Immature natural killer cell (primary cell): ENCODE data around the gene MT1B. TPM values are rescaled to one million over a fixed set of nuclear protein-coding genes. Genes with fewer than 3 reads are reported as not detected.
"Not testable (repeated sequence)": the region's sequence is repeated elsewhere in the genome, so short reads cannot be mapped to it uniquely, and the experiment has no call there.

Experiments used
- DNase-seq, 3 donors: peaks; one replicate each; pipeline ENCODE4 v3.0.0; 2022; ENCODE audit warnings: mixed read lengths in 1 of 3
- H3K27ac Mint-ChIP-seq, 6 donors: one replicate each; pipeline ENCODE4 v1.8.0; 2020; ENCODE audit warnings: mixed read lengths in 6 of 6, mild to moderate bottlenecking in 5 of 6, inconsistent platforms in 4 of 6, moderate library complexity in 3 of 6
- H3K27me3 Mint-ChIP-seq, 3 donors: one replicate each; pipeline ENCODE4 v1.8.0; 2020 to 2021; ENCODE audit warnings: low read depth in 3 of 3, mild to moderate bottlenecking in 3 of 3, mixed read lengths in 3 of 3, moderate library complexity in 3 of 3, inconsistent platforms in 1 of 3
- H3K36me3 Mint-ChIP-seq, 3 donors: one replicate each; pipeline ENCODE4 v1.8.0; 2020; ENCODE audit warnings: mixed read lengths in 3 of 3, inconsistent platforms in 2 of 3, mild to moderate bottlenecking in 2 of 3
- H3K4me1 Mint-ChIP-seq, 2 donors: one replicate each; pipeline ENCODE4 v1.8.0; 2020; ENCODE audit warnings: inconsistent platforms in 2 of 2, mild to moderate bottlenecking in 2 of 2, mixed read lengths in 2 of 2, moderate library complexity in 1 of 2
- H3K4me3 Mint-ChIP-seq, 5 donors: one replicate each; pipeline ENCODE4 v1.8.0; 2020; ENCODE audit warnings: mild to moderate bottlenecking in 5 of 5, mixed read lengths in 5 of 5, inconsistent platforms in 3 of 5, moderate library complexity in 3 of 5
- H3K9me3 Mint-ChIP-seq, 6 donors: one replicate each; pipeline ENCODE4 v1.8.0; 2020; ENCODE audit warnings: mild to moderate bottlenecking in 6 of 6, mixed read lengths in 6 of 6, inconsistent platforms in 4 of 6, moderate library complexity in 3 of 6
- polyA plus RNA-seq, 3 donors: library from polyadenylated mRNA; unstranded; fragments of 300-500 nt; fragmentation: Illumina TruSeq; gene quantifications; one replicate each; pipeline ENCODE4 v1.2.3, GENCODE V29; 2021

The MT1B gene
- polyA plus RNA-seq, 3 donors from 2014 or later, result not detected

- H3K4me1 Mint-ChIP-seq, result peaks cover 0 to 8% of the 10 kb centered on the region in 2 donors
- H3K27ac Mint-ChIP-seq, result no peak overlapping the region
- DNase-seq, result no peak
- peaks cover 28 to 36% (median 28%) of the 10 kb centered on the region in 3 donors for H3K27me3 Mint-ChIP-seq
- H3K4me3 Mint-ChIP-seq, result no peak overlapping the region
- H3K9me3 Mint-ChIP-seq, result no peaks in the 10 kb centered on the region
- H3K36me3 Mint-ChIP-seq, result peaks cover 0 to 4% (median 0%) of the 10 kb centered on the region in 3 donors
Observed at GRCh38 chr16:56669840-56670619, 18.3 kb downstream of the MT1B start.

- no peak overlapping the region for H3K27ac Mint-ChIP-seq
- H3K27me3 Mint-ChIP-seq, result peaks cover 31 to 35% (median 32%) of the 10 kb centered on the region in 3 donors
Observed at GRCh38 chr16:56670620-56670934, 18.9 kb downstream of the MT1B start.

GRCh38 chr16:56671691-56672090 is 20.0 kb downstream of the MT1B start:
- Mint-ChIP-seq H3K4me1 (peaks cover 13 to 16% of the 10 kb centered on the region in 2 donors), H3K27me3 (peaks cover 30 to 32% (median 30%) of the 10 kb centered on the region in 3 donors)
- not testable (repeated sequence) for H3K36me3 Mint-ChIP-seq, H3K9me3 Mint-ChIP-seq, DNase-seq, H3K27ac Mint-ChIP-seq, H3K4me3 Mint-ChIP-seq

More at GRCh38 chr16:56670620-56670934, 18.9 kb downstream of the MT1B start:
- Mint-ChIP-seq H3K36me3 (peaks cover 0 to 1% (median 0%) of the 10 kb centered on the region in 3 donors), H3K4me3 (no peak overlapping the region), H3K4me1 (peaks cover 5 to 12% of the 10 kb centered on the region in 2 donors), H3K9me3 (no peaks in the 10 kb centered on the region)
- no peak for DNase-seq

GRCh38 chr16:56672171-56672570 is 20.5 kb downstream of the MT1B start:
- Mint-ChIP-seq H3K4me1 (peaks cover 13 to 16% of the 10 kb centered on the region in 2 donors), H3K27me3 (peaks cover 27 to 32% (median 30%) of the 10 kb centered on the region in 3 donors)
- not testable (repeated sequence) for H3K36me3 Mint-ChIP-seq, H3K9me3 Mint-ChIP-seq, H3K27ac Mint-ChIP-seq, DNase-seq, H3K4me3 Mint-ChIP-seq

- H3K36me3 Mint-ChIP-seq, result no peaks in the 10 kb centered on the region
- no peak overlapping the region for H3K27ac Mint-ChIP-seq
- no peak for DNase-seq
- peaks cover 21 to 32% (median 27%) of the 10 kb centered on the region in 3 donors for H3K27me3 Mint-ChIP-seq
- H3K4me3 Mint-ChIP-seq, result no peak overlapping the region
- H3K4me1 Mint-ChIP-seq, result peaks cover 13 to 16% of the 10 kb centered on the region in 2 donors
- no peaks in the 10 kb centered on the region for H3K9me3 Mint-ChIP-seq
Observed at GRCh38 chr16:56672761-56673536, 21.3 kb downstream of the MT1B start.

- Mint-ChIP-seq H3K27ac (no peak overlapping the region), H3K4me3 (peak overlapping the region in 1 of 5 donors; percentile 28), H3K4me1 (peaks cover 12 to 13% of the 10 kb centered on the region in 2 donors), H3K27me3 (peaks cover 17 to 28% (median 23%) of the 10 kb centered on the region in 3 donors), H3K36me3 (no peaks in the 10 kb centered on the region), H3K9me3 (no peaks in the 10 kb centered on the region)
- DNase-seq, result peak in 1 of 3 donors; percentile 10
Observed at GRCh38 chr16:56673921-56674320, 22.2 kb downstream of the MT1B start.

- DNase-seq, H3K36me3 Mint-ChIP-seq, H3K27ac Mint-ChIP-seq, H3K4me3 Mint-ChIP-seq, H3K9me3 Mint-ChIP-seq: not testable (repeated sequence)
- Mint-ChIP-seq H3K4me1 (peaks cover 12 to 13% of the 10 kb centered on the region in 2 donors), H3K27me3 (peaks cover 17 to 28% (median 20%) of the 10 kb centered on the region in 3 donors)
Observed at GRCh38 chr16:56674570-56674969, 22.9 kb downstream of the MT1B start.

GRCh38 chr16:56675685-56676210 is 24.1 kb downstream of the MT1B start:
- peak overlapping the region; percentile 42 to 84 (median 65) for H3K4me3 Mint-ChIP-seq
- H3K27me3 Mint-ChIP-seq, result peaks cover 14 to 28% (median 18%) of the 10 kb centered on the region in 3 donors
- DNase-seq, result peak in 2 of 3 donors; percentile 40 to 45
- H3K27ac Mint-ChIP-seq, result no peak overlapping the region
- peaks cover 12 to 13% of the 10 kb centered on the region in 2 donors for H3K4me1 Mint-ChIP-seq
- H3K9me3 Mint-ChIP-seq, result no peaks in the 10 kb centered on the region
- no peaks in the 10 kb centered on the region for H3K36me3 Mint-ChIP-seq

- Mint-ChIP-seq H3K36me3 (no peaks in the 10 kb centered on the region), H3K27ac (no peak overlapping the region), H3K27me3 (peaks cover 13 to 20% (median 14%) of the 10 kb centered on the region in 3 donors), H3K9me3 (no peaks in the 10 kb centered on the region), H3K4me1 (peaks cover 21 to 26% of the 10 kb centered on the region in 2 donors), H3K4me3 (no peak overlapping the region)
- DNase-seq, result no peak
Observed at GRCh38 chr16:56677474-56677873, 25.8 kb downstream of the MT1B start.

GRCh38 chr16:56679078-56679730 is 27.5 kb downstream of the MT1B start:
- Mint-ChIP-seq H3K27ac (no peak overlapping the region), H3K27me3 (peaks cover 8% of the 10 kb centered on the region in 3 donors), H3K36me3 (peaks cover 0 to 4% (median 0%) of the 10 kb centered on the region in 3 donors), H3K9me3 (no peaks in the 10 kb centered on the region), H3K4me3 (no peak overlapping the region), H3K4me1 (peaks cover 30 to 43% of the 10 kb centered on the region in 2 donors)
- DNase-seq, result no peak

- H3K4me3 Mint-ChIP-seq, result no peak overlapping the region
- peaks cover 29 to 44% of the 10 kb centered on the region in 2 donors for H3K4me1 Mint-ChIP-seq
- no peak overlapping the region for H3K27ac Mint-ChIP-seq
- H3K36me3 Mint-ChIP-seq, result peaks cover 0 to 4% (median 0%) of the 10 kb centered on the region in 3 donors
- H3K27me3 Mint-ChIP-seq, result peaks cover 5 to 7% (median 7%) of the 10 kb centered on the region in 3 donors
- H3K9me3 Mint-ChIP-seq, result no peaks in the 10 kb centered on the region
- no peak for DNase-seq
Observed at GRCh38 chr16:56679818-56680217, 28.1 kb downstream of the MT1B start.

GRCh38 chr16:56681939-56682702 is 30.4 kb downstream of the MT1B start, which contains the start of gene MT1X:
TSS of gene MT1X (plus strand) at chr16:56682470. CDS start at chr16:56682541, 71 bp downstream.
- H3K9me3 Mint-ChIP-seq, result no peaks in the 10 kb centered on the region
- peaks cover 0 to 8% (median 3%) of the 10 kb centered on the region in 3 donors for H3K36me3 Mint-ChIP-seq
- DNase-seq, result peak; percentile 74 to 86 (median 85)
- peak within 1 kb of the TSS; percentile 93 to 97 (median 95) for H3K4me3 Mint-ChIP-seq
- peaks cover 20 to 32% of the 10 kb centered on the region in 2 donors for H3K4me1 Mint-ChIP-seq
- peak within 1 kb of the TSS; percentile 82 to 93 (median 88) for H3K27ac Mint-ChIP-seq
- H3K27me3 Mint-ChIP-seq, result peaks cover 2 to 3% (median 3%) of the 10 kb centered on the region in 3 donors
